ENCODE results near the gene SEMA4C.

DNA sequence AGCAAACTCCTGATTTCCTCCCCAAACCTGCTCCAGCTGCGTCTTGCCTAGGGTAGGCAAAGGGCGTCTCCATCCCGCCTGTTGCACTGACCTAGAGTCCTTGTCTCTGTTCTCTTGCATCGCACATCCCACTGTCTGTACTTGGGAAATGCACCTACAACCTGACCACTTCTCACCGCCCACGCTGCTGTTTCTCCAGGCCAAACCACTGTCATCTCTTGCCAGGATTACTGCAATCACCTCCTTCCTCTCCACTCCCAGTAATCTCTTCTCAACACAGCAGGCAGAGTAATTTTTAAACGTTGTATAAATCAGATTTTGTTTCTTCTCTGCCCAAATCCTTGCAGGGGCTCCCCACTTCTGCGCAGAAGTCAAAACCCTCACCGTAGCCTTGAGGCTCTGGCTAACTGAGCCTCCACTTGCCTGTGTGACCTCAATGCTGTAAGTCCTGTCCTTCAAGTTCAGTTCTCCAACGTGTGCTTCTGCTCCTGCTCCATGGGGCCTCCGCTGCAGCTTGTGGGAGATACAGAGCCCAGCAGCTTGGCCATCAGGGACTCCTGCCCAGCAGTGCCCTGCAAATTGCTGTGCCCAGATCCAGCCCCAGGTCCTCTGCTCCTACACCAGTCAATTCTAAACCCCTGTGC lies 27.7 kb upstream of the SEMA4C start:
- TF ChIP-seq, protein P1, sequence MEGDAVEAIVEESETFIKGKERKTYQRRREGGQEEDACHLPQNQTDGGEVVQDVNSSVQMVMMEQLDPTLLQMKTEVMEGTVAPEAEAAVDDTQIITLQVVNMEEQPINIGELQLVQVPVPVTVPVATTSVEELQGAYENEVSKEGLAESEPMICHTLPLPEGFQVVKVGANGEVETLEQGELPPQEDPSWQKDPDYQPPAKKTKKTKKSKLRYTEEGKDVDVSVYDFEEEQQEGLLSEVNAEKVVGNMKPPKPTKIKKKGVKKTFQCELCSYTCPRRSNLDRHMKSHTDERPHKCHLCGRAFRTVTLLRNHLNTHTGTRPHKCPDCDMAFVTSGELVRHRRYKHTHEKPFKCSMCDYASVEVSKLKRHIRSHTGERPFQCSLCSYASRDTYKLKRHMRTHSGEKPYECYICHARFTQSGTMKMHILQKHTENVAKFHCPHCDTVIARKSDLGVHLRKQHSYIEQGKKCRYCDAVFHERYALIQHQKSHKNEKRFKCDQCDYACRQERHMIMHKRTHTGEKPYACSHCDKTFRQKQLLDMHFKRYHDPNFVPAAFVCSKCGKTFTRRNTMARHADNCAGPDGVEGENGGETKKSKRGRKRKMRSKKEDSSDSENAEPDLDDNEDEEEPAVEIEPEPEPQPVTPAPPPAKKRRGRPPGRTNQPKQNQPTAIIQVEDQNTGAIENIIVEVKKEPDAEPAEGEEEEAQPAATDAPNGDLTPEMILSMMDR (IDR thresholded peaks at IDR 0.05): no peak
- TF ChIP-seq POLR2AphosphoS5 (IDR thresholded peaks at IDR 0.05): no peak
- TF ChIP-seq POLR2A (IDR thresholded peaks at IDR 0.05): no peak
- TF ChIP-seq EP300 (IDR thresholded peaks at IDR 0.05; ENCODE audit: low read depth): no peak

Measured in transverse colon (tissue), 4 donors.